ENCODE data around the gene GPR32.

GRCh38 chr19:50777830-50778303, 7.6 kb downstream of the GPR32 start:
- no peak for TF ChIP-seq CTCF (IDR thresholded peaks at IDR 0.05)
- no peak for TF ChIP-seq POLR2A (IDR thresholded peaks at IDR 0.05)
